Activated CD4-positive, CD25-positive, alpha-beta regulatory T cell (primary cell): Measurements from ENCODE around the gene MEGF6.
A peak's percentile ranks its signal among the peaks of the same experiment; 100 is the strongest.

Experiments used
- DNase-seq, 4 experiments: peaks; one replicate each; lab custom pipeline; 2025; lab: John Stamatoyannopoulos, UW

Gene MEGF6

GRCh38 chr1:3611170-3612019, at the start of gene MEGF6:
Gene MEGF6 (minus strand): TSS chr1:3611508. CDS start chr1:3611268, 240 bp downstream.
- DNase-seq = peak in 2 of 4 experiments; percentile 31 to 40

GRCh38 chr1:3660704-3661103, 49.4 kb upstream of the MEGF6 start:
- DNase-seq = no peak

GRCh38 chr1:3659093-3659492, 47.8 kb upstream of the MEGF6 start:
- DNase-seq = no peak

- DNase-seq = no peak
Observed at GRCh38 chr1:3658231-3658615, 46.9 kb upstream of the MEGF6 start.

- DNase-seq = no peak
Observed at GRCh38 chr1:3657578-3658230, 46.4 kb upstream of the MEGF6 start.

- DNase-seq = no peak
Observed at GRCh38 chr1:3657096-3657475, 45.8 kb upstream of the MEGF6 start.

GRCh38 chr1:3656450-3657095, 45.3 kb upstream of the MEGF6 start:
- DNase-seq = no peak

- no peak for DNase-seq
Observed at GRCh38 chr1:3654549-3655281, 43.4 kb upstream of the MEGF6 start.

- no peak for DNase-seq
Observed at GRCh38 chr1:3653286-3653618, 41.9 kb upstream of the MEGF6 start.

- DNase-seq = no peak
Observed at GRCh38 chr1:3652548-3653285, 41.4 kb upstream of the MEGF6 start.

- no peak for DNase-seq
Observed at GRCh38 chr1:3651930-3652547, 40.7 kb upstream of the MEGF6 start, which contains the start of gene TP73. Gene TP73 (plus strand): TSS chr1:3652516. CDS start chr1:3682366, 29,850 bp downstream.

- DNase-seq = no peak
Observed at GRCh38 chr1:3651026-3651929, 40.0 kb upstream of the MEGF6 start.

- DNase-seq = no peak
Observed at GRCh38 chr1:3650248-3651025, 39.1 kb upstream of the MEGF6 start.

GRCh38 chr1:3649342-3650247, 38.3 kb upstream of the MEGF6 start, which contains the start of gene WRAP73:
Gene WRAP73 (minus strand): TSS chr1:3650103. CDS start chr1:3649999, 104 bp downstream.
- DNase-seq = peak; percentile 77 to 85 (median 78)

GRCh38 chr1:3646596-3646995, 35.3 kb upstream of the MEGF6 start:
- no peak for DNase-seq

- no peak for DNase-seq
Observed at GRCh38 chr1:3645666-3646355, 34.5 kb upstream of the MEGF6 start.

- DNase-seq = no peak
Observed at GRCh38 chr1:3645247-3645646, 33.9 kb upstream of the MEGF6 start.
